Mammary epithelial cell (primary cell): Measurements from ENCODE around the gene TMPRSS13.

Experiments used
- EZH2 ChIP-seq: IDR thresholded peaks from 2 replicates; pipeline ENCODE4 v1.6.1; 2012; ENCODE audit warnings: low read length, inconsistent platforms, borderline replicate concordance
- TF ChIP-seq, protein P1 (sequence below), 2 donors: IDR thresholded peaks in 1 of 2; conservative IDR thresholded peaks in 1 of 2; 2 replicates each; pipeline ENCODE4 v1.5.1; 2011 to 2012; ENCODE audit warnings: inconsistent platforms in 2 of 2, low read length in 2 of 2, mild to moderate bottlenecking in 2 of 2, control low read depth in 1 of 2, low read depth in 1 of 2; ENCODE audit not compliant: insufficient read depth in 1 of 2; ENCODE audit errors: extremely low read depth in 1 of 2

- TF ChIP-seq, protein P1, sequence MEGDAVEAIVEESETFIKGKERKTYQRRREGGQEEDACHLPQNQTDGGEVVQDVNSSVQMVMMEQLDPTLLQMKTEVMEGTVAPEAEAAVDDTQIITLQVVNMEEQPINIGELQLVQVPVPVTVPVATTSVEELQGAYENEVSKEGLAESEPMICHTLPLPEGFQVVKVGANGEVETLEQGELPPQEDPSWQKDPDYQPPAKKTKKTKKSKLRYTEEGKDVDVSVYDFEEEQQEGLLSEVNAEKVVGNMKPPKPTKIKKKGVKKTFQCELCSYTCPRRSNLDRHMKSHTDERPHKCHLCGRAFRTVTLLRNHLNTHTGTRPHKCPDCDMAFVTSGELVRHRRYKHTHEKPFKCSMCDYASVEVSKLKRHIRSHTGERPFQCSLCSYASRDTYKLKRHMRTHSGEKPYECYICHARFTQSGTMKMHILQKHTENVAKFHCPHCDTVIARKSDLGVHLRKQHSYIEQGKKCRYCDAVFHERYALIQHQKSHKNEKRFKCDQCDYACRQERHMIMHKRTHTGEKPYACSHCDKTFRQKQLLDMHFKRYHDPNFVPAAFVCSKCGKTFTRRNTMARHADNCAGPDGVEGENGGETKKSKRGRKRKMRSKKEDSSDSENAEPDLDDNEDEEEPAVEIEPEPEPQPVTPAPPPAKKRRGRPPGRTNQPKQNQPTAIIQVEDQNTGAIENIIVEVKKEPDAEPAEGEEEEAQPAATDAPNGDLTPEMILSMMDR (conservative IDR thresholded peaks at IDR 0.05 in 1 of 2, IDR thresholded peaks at IDR 0.05 in 1 of 2; ENCODE audit: extremely low read depth in 1 of 2, insufficient read depth in 1 of 2, low read depth in 1 of 2, low read length in 2 of 2) = no peak
- TF ChIP-seq EZH2 = no peak
Observed at GRCh38 chr11:117868088-117868487, 61.1 kb downstream of the TMPRSS13 start.
